Panc1 (cell line): ENCODE results near the gene VAMP2.

Experiments used
- POLR2AphosphoS5 ChIP-seq: IDR thresholded peaks from 2 replicates; pipeline ENCODE4 v1.6.1; 2012; ENCODE audit warnings: mild to moderate bottlenecking, low read depth, low read length, moderate library complexity
- SIN3A ChIP-seq: IDR thresholded peaks from 2 replicates; pipeline ENCODE4 v1.6.1; 2012; ENCODE audit warnings: low read depth, mild to moderate bottlenecking, low read length, moderate library complexity, borderline replicate concordance; ENCODE audit not compliant: insufficient read depth
- TCF7L2 ChIP-seq: IDR thresholded peaks from 2 replicates; pipeline ENCODE4 v1.6.1; 2011; ENCODE audit warnings: mild to moderate bottlenecking, low read depth, low read length, inconsistent platforms
- TF ChIP-seq, protein P1 (sequence below): fragments of 450-650 bp; IDR thresholded peaks from 2 replicates; pipeline ENCODE4 v1.5.1; 2017; ENCODE audit warnings: mild to moderate bottlenecking
- TF ChIP-seq, protein P2 (sequence below), 2 experiments: IDR thresholded peaks; 2 replicates each; pipeline ENCODE4 v1.6.1; 2011 to 2012; ENCODE audit warnings: low read depth in 2 of 2, control low read depth in 1 of 2, low read length in 1 of 2, mild to moderate bottlenecking in 1 of 2, moderate library complexity in 1 of 2; ENCODE audit not compliant: insufficient read depth in 1 of 2

DNA sequence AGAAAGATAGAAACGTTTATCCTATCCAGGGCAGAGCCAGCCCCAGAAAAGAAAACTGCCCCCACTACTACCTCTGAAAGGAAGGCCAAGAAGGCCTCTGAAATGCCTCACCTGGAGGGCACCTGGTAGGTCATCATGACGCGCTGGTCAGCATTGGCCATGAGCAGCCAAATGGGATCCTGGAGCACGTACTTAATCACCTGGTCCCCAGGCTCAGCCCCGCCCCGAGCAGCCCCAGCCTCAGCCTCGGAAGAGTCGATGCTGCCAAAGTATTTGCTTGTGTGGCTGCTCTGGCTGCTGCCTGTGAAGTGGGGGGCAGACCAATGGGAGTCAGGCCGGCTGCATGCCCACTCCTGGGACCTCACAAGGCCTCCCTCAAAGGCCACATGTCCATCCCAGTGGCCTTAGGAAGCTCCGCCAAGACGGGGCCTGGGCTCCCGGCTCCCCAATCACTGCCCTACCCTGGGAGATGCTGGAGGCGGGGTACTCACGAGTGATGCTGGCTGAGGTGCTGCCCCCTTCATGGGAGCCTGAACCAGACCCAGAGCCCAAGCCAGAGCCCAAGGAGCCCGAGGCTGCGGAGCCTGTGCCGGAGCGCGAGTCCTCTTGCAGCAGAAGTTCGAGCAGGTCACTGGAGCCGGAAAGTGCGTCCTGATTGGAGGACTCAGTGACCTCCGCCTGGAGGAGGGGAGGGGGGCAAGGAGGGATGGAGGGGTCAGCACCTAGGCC is 20.4 kb downstream of the VAMP2 start:
- TF ChIP-seq POLR2AphosphoS5 (no peak), SIN3A (no peak), TCF7L2 (no peak)
- TF ChIP-seq, protein P1, sequence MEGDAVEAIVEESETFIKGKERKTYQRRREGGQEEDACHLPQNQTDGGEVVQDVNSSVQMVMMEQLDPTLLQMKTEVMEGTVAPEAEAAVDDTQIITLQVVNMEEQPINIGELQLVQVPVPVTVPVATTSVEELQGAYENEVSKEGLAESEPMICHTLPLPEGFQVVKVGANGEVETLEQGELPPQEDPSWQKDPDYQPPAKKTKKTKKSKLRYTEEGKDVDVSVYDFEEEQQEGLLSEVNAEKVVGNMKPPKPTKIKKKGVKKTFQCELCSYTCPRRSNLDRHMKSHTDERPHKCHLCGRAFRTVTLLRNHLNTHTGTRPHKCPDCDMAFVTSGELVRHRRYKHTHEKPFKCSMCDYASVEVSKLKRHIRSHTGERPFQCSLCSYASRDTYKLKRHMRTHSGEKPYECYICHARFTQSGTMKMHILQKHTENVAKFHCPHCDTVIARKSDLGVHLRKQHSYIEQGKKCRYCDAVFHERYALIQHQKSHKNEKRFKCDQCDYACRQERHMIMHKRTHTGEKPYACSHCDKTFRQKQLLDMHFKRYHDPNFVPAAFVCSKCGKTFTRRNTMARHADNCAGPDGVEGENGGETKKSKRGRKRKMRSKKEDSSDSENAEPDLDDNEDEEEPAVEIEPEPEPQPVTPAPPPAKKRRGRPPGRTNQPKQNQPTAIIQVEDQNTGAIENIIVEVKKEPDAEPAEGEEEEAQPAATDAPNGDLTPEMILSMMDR = no peak
- TF ChIP-seq, protein P2, sequence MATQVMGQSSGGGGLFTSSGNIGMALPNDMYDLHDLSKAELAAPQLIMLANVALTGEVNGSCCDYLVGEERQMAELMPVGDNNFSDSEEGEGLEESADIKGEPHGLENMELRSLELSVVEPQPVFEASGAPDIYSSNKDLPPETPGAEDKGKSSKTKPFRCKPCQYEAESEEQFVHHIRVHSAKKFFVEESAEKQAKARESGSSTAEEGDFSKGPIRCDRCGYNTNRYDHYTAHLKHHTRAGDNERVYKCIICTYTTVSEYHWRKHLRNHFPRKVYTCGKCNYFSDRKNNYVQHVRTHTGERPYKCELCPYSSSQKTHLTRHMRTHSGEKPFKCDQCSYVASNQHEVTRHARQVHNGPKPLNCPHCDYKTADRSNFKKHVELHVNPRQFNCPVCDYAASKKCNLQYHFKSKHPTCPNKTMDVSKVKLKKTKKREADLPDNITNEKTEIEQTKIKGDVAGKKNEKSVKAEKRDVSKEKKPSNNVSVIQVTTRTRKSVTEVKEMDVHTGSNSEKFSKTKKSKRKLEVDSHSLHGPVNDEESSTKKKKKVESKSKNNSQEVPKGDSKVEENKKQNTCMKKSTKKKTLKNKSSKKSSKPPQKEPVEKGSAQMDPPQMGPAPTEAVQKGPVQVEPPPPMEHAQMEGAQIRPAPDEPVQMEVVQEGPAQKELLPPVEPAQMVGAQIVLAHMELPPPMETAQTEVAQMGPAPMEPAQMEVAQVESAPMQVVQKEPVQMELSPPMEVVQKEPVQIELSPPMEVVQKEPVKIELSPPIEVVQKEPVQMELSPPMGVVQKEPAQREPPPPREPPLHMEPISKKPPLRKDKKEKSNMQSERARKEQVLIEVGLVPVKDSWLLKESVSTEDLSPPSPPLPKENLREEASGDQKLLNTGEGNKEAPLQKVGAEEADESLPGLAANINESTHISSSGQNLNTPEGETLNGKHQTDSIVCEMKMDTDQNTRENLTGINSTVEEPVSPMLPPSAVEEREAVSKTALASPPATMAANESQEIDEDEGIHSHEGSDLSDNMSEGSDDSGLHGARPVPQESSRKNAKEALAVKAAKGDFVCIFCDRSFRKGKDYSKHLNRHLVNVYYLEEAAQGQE (IDR thresholded peaks at IDR 0.05; ENCODE audit: insufficient read depth in 1 of 2, low read depth in 2 of 2, low read length in 1 of 2) = no peak
